T-helper 2 cell treated with Interferon-gamma antibody and Interleukin-4, amounts not matched to agents 5 μg/mL and 100 μg/mL, for 36 hours (primary cell): ENCODE results near the gene THAP7.
"Not testable (repeated sequence)": the region's sequence is repeated elsewhere in the genome, so short reads cannot be mapped to it uniquely, and the experiment has no call there.

Source experiments
- DNase-seq: peaks from one replicate; pipeline ENCODE4 v3.0.0; 2021; ENCODE audit warnings: low spot score
- H3K27ac Mint-ChIP-seq: one replicate; pipeline ENCODE4 v1.8.0; 2021; ENCODE audit warnings: mild to moderate bottlenecking, mixed read lengths
- H3K27me3 Mint-ChIP-seq: one replicate; pipeline ENCODE4 v1.8.0; 2021; ENCODE audit warnings: low read depth, mixed read lengths
- H3K36me3 Mint-ChIP-seq: one replicate; pipeline ENCODE4 v1.8.0; 2021; ENCODE audit warnings: low read depth, mixed read lengths
- H3K4me1 Mint-ChIP-seq: one replicate; pipeline ENCODE4 v1.8.0; 2021; ENCODE audit warnings: low read depth, mixed read lengths
- H3K4me3 Mint-ChIP-seq: one replicate; pipeline ENCODE4 v1.8.0; 2022; ENCODE audit warnings: mild to moderate bottlenecking, moderate library complexity, mixed read lengths
- H3K9me3 Mint-ChIP-seq: one replicate; pipeline ENCODE4 v1.8.0; 2021; ENCODE audit warnings: mixed read lengths

The THAP7 gene

DNA sequence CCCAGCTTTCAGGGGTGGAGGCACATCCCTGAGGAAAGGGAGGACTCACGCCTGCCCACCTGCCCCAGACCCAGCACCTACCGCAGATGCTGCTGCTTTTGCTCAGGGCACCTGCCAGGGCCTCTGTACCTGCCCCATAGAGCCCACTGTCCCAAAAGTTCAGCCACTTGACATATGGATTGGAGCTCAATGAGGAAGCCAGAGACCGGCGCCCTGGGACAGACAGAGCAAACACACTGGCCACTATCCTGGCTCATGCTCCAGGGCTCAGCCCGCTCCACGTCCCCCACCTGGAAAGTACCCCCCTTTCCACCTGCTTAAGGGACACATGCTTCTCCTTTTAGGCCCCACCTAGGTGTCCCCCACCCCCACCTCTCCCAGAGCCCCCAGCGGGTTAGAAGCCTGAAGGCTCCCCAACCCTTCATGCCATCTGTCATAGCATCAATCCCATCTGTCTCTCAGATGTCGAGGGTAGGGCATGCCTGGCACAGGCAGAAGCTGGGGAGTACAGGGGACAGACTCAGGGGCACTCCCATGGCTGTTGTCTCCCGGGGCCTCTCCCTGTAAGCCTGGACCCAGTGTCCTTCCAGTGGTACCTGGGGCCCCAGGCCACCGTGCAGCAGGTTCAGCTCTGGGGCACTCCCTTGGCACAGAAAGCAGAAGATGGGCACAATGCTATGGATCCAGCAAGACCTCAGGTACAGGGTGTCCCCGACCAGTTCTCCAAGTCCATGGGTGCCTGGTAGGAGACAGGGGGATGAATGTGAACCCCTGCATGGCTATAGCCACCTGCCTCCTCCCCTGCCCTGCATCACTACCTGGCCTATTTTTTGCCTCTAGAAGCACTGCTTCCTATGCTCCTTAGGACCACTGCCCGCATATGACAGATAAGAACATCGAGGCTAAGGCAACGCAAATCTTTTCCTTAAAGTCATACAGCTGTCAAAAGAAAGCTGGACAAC lies 10.8 kb upstream of the THAP7 start:
- no peak overlapping the region for H3K4me3 Mint-ChIP-seq
- H3K27me3 Mint-ChIP-seq: peaks cover 7% of the 10 kb centered on the region
- no peaks in the 10 kb centered on the region for H3K36me3 Mint-ChIP-seq
- peaks cover 15% of the 10 kb centered on the region for H3K4me1 Mint-ChIP-seq
- no peak for DNase-seq
- H3K27ac Mint-ChIP-seq: no peak overlapping the region
- no peaks in the 10 kb centered on the region for H3K9me3 Mint-ChIP-seq

DNA sequence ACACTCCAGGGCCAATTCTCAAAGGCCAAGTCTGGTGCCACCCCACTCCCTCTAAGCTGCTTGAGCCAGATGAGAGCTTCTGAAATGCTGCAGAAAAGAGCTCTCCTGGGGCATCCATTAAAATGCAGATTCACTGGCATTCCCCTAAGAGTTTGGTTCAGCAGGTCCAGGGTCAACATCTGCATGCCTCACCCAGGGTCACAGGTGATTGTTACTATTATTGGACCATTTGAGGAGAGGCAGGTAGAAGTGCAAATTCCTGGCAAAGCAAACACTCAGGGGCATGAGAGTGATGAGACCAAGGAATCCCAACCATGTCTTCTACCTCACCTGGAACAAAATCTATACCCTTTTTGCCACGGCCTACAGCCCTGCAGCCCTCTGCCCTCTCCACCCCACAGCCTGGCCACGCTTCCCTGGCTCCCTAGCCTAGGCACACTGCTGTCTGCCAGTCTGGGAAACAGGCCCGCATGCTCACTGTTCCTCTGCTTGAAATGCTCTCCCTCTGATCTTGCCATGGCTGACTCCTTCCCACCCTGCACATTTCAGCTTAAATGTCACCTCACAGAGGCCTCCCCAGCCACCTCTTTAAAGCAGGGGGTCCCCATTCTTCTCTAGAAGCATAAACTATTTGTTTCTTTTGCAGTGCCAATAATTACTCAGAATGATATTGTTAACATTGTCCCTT lies 8.7 kb upstream of the THAP7 start:
- no peak overlapping the region for H3K4me3 Mint-ChIP-seq
- no peaks in the 10 kb centered on the region for H3K9me3 Mint-ChIP-seq
- no peak for DNase-seq
- H3K36me3 Mint-ChIP-seq: no peaks in the 10 kb centered on the region
- H3K4me1 Mint-ChIP-seq: peaks cover 15% of the 10 kb centered on the region
- no peak overlapping the region for H3K27ac Mint-ChIP-seq
- H3K27me3 Mint-ChIP-seq: peaks cover 7% of the 10 kb centered on the region

DNA sequence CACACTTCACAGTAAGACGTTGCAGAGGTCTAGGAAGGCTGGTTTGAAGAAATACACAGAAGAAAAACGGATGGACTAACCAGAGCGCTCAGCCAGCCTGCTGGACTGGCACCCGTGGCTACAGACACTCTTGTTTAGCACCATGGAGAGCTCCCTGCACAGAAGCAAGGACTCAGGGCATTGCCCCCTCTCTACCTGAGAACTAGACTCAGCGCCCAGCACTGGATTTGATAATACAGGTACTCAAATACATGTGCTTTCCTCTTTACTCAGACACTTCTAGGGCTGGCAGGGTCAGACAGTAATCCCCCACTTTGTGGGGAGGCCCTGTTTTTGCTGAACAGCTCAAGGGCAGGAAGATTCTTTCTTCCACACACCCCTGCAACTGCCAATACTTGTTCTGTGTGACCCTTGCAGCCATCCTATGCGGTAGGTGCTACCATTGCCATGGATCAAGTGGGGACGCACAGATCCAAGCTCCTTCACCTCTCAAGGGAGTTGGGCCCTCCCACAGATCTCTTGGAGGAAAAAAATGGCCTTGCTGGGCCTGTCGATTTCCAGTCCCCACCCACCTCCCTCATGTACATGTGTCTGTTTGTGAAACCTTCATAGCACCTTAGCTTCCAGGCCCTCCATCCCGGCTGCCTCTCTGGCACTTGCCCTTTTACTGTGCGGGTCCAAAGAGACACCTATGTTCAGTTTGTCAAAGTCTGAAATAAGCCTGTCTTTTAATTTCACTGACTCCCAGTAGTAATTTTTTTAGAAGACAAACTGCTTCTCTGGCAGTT lies 7.9 kb upstream of the THAP7 start:
- H3K27me3 Mint-ChIP-seq: peaks cover 5% of the 10 kb centered on the region
- no peak overlapping the region for H3K27ac Mint-ChIP-seq
- H3K9me3 Mint-ChIP-seq: no peaks in the 10 kb centered on the region
- no peaks in the 10 kb centered on the region for H3K36me3 Mint-ChIP-seq
- no peak overlapping the region for H3K4me3 Mint-ChIP-seq
- H3K4me1 Mint-ChIP-seq: peaks cover 10% of the 10 kb centered on the region
- DNase-seq: no peak

DNA sequence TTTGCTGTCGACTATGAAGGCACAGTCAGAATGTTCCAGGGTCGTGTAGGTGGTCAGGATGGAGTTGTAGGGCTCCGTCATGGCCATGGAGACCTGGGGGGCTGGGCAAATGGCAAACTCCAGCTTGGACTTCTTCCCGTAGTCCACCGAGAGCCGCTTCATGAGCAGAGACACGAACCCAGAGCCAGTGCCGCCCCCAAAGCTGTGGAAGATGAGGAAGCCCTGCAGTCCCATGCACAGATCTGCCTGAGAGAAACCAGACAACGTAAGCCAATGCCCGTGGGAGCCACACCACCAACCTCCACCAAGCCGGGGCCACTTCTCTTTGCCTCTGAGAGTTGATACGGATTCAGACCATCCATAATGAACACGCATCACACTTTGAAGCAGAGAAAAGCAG lies 7.3 kb upstream of the THAP7 start:
- DNase-seq, H3K4me1 Mint-ChIP-seq, H3K36me3 Mint-ChIP-seq, H3K4me3 Mint-ChIP-seq, H3K9me3 Mint-ChIP-seq, H3K27ac Mint-ChIP-seq, H3K27me3 Mint-ChIP-seq: not testable (repeated sequence)

DNA sequence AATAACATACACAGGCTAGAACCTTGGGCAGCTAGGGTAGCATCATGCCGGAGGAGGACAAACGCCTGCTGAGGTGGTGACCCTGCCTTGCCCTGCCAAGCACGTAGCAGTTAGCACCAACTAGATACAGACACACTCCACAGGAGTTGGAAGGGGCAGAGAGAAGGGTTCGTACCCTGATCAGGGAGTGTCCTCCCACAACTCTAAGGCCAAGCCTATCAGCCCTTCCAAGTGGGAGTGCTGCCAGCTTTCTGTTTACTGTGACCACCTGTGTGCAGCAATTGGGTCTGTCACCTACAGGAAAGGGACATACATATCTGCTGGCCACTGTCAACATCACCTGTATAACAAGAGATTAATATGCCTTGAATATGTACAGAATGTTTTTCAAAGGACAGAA lies 1.9 kb upstream of the THAP7 start:
- Mint-ChIP-seq H3K27ac (no peak overlapping the region), H3K9me3 (no peaks in the 10 kb centered on the region), H3K36me3 (peaks cover 4% of the 10 kb centered on the region), H3K4me1 (peaks cover 7% of the 10 kb centered on the region), H3K4me3 (peak overlapping the region; percentile 95), H3K27me3 (no peaks in the 10 kb centered on the region)
- no peak for DNase-seq

DNA sequence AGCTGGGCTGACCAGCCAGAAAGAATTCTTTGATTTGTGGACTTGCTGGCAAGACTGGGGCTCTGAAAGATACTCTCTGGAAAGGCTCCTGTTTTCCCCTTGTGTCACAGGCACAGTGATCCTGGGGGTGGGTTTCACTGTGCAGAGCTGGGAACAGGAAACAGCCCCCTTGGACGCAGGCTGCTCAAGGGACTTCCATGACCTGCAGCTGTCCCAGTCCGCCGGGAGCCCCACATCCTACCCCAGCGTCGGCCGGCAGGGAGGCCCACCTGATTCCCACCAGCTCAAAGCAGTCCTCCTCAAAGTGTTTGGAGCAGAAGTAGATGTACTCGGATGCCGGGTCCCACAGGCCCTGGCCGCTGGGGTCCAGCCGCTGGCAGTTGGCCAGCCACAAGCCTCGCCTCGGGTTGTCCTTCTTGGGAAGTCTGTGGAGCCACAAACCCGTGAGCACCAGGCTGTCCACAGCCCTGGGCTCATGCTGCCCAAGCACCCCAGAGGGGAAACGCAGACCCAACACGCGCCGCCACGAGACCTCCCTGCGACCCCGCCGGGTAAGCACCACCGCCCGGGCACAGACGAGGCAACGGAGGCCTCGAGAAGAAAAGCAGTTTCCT lies 824 bp downstream of the THAP7 start:
- no peak for DNase-seq
- Mint-ChIP-seq H3K36me3 (peaks cover 12% of the 10 kb centered on the region), H3K4me3 (peak overlapping the region; percentile 95), H3K4me1 (peaks cover 7% of the 10 kb centered on the region), H3K27me3 (no peaks in the 10 kb centered on the region), H3K9me3 (no peaks in the 10 kb centered on the region), H3K27ac (peak overlapping the region; percentile 99)

DNA sequence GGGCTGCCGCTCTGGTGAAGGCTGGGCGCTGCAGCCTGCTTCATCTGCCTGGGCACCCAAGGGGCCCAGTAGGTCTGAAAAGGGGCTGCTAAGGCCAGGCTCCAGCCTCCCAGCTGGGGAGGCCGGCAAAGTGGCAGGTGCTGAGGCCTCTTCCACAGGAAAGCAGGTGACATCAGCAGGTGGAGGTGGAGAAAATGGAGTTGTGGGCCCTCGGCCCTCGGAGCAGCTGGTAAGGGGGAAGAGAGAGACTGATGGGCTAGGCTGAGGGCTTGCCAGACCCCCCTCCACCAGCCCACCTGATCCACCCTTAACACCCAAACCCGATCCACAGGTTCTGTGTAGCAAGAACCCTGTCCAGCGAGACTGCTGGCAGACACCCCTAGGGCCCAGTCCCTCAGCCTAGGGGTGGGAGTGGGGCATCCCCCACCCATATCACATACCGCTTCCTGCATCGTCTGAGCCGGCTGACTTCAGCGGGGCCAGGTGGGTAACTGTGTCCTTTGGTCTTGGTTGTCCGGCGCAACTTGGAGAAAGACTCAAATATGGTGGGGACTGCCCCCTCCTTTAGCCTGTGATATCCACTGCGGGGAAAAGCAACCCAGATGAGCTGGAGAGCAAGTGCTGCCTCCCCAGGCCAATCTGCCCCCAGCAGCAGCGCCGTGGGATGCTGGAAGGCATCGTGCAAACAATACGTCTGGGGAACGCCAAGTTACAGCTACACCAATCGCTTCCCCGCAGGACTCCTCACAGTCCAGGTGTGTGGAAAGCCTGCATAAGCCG lies 1.5 kb downstream of the THAP7 start:
- no peak for DNase-seq
- no peaks in the 10 kb centered on the region for H3K9me3 Mint-ChIP-seq
- peaks cover 7% of the 10 kb centered on the region for H3K4me1 Mint-ChIP-seq
- H3K27ac Mint-ChIP-seq: peak overlapping the region; percentile 99
- peak overlapping the region; percentile 95 for H3K4me3 Mint-ChIP-seq
- H3K36me3 Mint-ChIP-seq: peaks cover 13% of the 10 kb centered on the region
- no peaks in the 10 kb centered on the region for H3K27me3 Mint-ChIP-seq

DNA sequence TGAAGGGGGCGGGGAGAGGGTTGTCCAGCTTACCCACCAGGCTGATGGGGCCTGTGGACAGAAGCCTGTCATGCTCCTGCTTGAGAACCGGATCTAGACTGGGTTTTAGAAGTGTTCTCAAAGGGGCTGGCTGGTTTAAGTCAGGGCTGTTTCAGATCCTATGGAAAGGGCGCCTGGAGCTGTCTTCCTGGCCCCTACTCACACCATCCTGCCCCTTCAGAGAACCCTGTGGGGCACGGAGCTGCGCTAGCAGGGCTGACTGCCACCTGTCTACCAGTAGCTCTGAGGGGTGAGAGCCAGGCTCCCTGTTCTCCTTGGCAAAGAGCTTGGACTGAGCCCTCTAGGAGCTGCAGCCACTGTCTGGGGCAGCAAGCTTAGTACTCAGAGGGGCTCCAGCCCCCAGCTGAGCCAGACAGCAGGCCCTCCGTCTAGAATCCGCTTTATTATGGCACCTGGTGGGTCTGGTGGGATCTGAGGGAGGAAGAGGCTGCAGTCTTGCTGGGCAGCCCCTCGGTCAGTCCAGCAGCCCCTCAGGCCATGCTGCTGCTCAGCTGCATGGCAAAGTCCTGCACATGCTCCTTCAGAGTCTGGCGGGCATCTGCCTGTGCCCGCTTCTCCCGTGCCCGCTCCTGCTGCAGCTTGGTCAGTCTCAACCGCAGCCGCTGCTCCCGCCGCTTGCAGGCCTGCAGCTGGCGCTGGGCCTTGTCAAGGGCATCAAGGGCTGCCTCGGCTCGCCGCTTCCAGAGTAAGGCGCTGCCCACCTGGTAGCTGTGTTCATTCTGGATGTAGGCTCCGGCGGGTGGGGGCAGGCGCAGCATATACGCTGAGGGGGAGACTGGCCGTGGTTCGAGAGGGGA lies 2.3 kb downstream of the THAP7 start:
- Mint-ChIP-seq H3K9me3 (no peaks in the 10 kb centered on the region), H3K27me3 (no peaks in the 10 kb centered on the region), H3K4me1 (peaks cover 7% of the 10 kb centered on the region), H3K4me3 (peak overlapping the region; percentile 95), H3K27ac (peak overlapping the region; percentile 73), H3K36me3 (peaks cover 13% of the 10 kb centered on the region)
- no peak for DNase-seq

DNA sequence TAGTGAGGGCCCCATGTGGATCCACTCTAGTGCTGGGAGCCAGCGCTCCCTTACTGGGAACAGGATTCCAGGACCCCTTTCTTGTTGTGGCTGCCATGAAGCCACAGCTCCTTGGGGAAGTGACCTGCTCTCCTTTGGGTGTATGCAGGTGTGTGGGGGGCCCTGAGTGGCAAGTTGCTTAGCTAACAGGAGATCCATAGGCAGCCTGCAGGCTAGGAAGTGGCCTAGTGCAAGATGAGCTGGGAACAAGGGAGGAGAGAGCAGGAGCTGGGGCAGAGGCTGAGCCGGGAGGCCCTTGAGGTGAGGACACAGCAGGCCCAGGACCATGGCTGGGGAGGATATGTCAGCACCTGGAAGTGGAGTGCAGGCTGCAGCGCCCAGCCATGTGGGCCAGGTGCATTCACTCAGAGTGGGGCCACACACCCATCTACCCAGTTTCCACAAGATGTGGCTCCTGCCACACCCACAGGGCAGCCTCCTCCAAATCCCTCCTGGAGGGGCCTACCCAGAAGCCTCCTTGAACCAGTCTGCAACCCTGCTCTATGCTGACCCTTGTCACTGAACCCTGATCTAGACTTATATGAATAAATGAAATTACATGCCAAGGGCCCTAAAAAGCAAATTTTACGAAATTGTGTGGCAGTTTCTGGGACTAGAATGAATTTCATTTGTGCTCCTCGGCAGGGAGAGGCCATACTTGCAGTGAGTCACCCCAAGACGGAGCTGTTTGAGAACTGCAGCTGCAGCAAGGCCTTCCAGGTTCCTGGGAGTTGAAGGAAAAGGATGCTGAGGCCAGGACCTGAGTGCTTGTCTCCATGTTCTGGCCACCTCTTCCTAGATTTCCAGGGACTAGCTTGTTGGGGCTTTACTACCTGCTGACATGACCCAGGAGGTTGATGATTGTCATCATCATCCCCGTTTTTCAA lies 3.2 kb downstream of the THAP7 start:
- Mint-ChIP-seq H3K9me3 (no peaks in the 10 kb centered on the region), H3K4me1 (peaks cover 7% of the 10 kb centered on the region), H3K27me3 (no peaks in the 10 kb centered on the region), H3K4me3 (no peak overlapping the region), H3K27ac (peak overlapping the region; percentile 45), H3K36me3 (peaks cover 13% of the 10 kb centered on the region)
- no peak for DNase-seq

DNA sequence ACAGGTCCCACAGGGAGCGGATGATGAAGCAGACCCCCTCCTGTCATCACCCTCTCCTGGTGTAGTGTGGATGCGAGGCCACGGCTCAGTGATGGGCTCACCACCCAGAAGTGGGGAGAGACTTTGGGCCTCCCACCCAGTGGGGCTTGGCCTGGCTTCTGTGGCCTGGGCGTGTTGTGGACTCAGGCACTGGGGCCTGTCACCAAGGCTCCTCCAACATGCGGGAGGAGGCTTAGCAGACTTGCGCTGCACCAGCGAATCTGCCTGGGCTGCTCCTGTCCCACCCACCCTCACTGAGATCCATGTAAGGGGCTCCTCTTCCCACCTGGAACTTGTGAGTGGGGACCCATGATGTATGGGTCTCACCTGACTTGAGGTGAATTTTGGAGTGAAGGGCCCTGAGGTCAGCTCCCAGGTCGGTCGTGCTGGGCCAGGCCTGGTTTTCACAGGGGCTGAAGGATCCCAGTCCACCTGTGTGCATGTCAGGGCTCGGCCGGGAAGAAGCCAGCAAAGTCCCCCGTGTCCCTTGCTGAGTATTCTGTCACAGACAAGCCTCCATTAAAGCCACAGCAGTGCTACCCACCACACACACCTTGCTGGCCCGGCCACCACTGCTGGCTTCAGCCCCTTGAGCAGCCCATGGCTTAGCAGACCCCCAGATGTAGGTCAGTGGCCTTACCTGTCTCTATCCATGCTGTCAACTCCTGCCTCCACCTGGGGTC lies 4.2 kb downstream of the THAP7 start:
- H3K4me3 Mint-ChIP-seq: no peak overlapping the region
- H3K4me1 Mint-ChIP-seq: no peaks in the 10 kb centered on the region
- H3K36me3 Mint-ChIP-seq: peaks cover 16% of the 10 kb centered on the region
- DNase-seq: no peak
- H3K27ac Mint-ChIP-seq: peak overlapping the region; percentile 45
- no peaks in the 10 kb centered on the region for H3K9me3 Mint-ChIP-seq
- H3K27me3 Mint-ChIP-seq: no peaks in the 10 kb centered on the region
